SK-N-SH treated with all-trans-retinoic acid at 6 μM for 48 hours (cell line): ENCODE measurements around the gene PSMA6.
"Not testable (repeated sequence)": the region's sequence is repeated elsewhere in the genome, so short reads cannot be mapped to it uniquely, and the experiment has no call there.

ENCODE experiments used
- ATAC-seq: fragments of 200-7000 bp; cut with Tn5 transposase; 3 replicates; pipeline ENCODE4 v1.9.1; 2020; ENCODE audit warnings: mild to moderate bottlenecking, moderate library complexity
- ARNTL ChIP-seq: fragments of 450-650 bp; formaldehyde crosslinking; IDR thresholded peaks from 2 replicates; pipeline ENCODE4 v1.5.0; 2020; ENCODE audit warnings: low read depth, mild to moderate bottlenecking, moderate library complexity, borderline replicate concordance
- BACH2 ChIP-seq: fragments of 250-450 bp; sonication (Bioruptor Pico); IDR thresholded peaks from 2 replicates; pipeline ENCODE4 v1.9.0; 2021; ENCODE audit warnings: mild to moderate bottlenecking, borderline replicate concordance
- CSDC2 ChIP-seq: fragments of 250-450 bp; sonication (Bioruptor Pico); IDR thresholded peaks from 2 replicates; pipeline ENCODE4 v1.5.0; 2020; ENCODE audit warnings: mild to moderate bottlenecking, moderate library complexity
- ESRRG ChIP-seq: fragments of 250-450 bp; sonication (Bioruptor Pico); IDR thresholded peaks from 2 replicates; pipeline ENCODE4 v1.6.1; 2021; ENCODE audit warnings: mild to moderate bottlenecking
- GLIS3 ChIP-seq: fragments of 250-450 bp; sonication (Bioruptor Pico); IDR thresholded peaks from 2 replicates; pipeline ENCODE4 v1.5.0; 2020; ENCODE audit warnings: mild to moderate bottlenecking, moderate library complexity
- PPARA ChIP-seq: fragments of 250-450 bp; sonication (Bioruptor Pico); IDR thresholded peaks from 2 replicates; pipeline ENCODE4 v1.5.0; 2020; ENCODE audit warnings: mild to moderate bottlenecking, borderline replicate concordance
- SNAI2 ChIP-seq: fragments of 250-450 bp; sonication (Bioruptor Pico); IDR thresholded peaks from 2 replicates; pipeline ENCODE4 v1.5.0; 2020; ENCODE audit warnings: mild to moderate bottlenecking, moderate library complexity
- TOX ChIP-seq: fragments of 250-450 bp; sonication (Bioruptor Pico); IDR thresholded peaks from 2 replicates; pipeline ENCODE4 v1.8.0; 2021; ENCODE audit warnings: mild to moderate bottlenecking, moderate library complexity, borderline replicate concordance
- ZC3H10 ChIP-seq: fragments of 250-450 bp; sonication (Bioruptor Pico); IDR thresholded peaks from 2 replicates; pipeline ENCODE4 v1.5.1; 2021; ENCODE audit warnings: mild to moderate bottlenecking, moderate library complexity
- ZFP3 ChIP-seq: fragments of 250-450 bp; sonication (Bioruptor Pico); IDR thresholded peaks from 2 replicates; pipeline ENCODE4 v1.5.0; 2020; ENCODE audit warnings: mild to moderate bottlenecking, moderate library complexity
- ZFP30 ChIP-seq: fragments of 450-650 bp; formaldehyde crosslinking; IDR thresholded peaks from 2 replicates; pipeline ENCODE4 v1.5.0; 2022; ENCODE audit warnings: mild to moderate bottlenecking, moderate library complexity
- ZNF565 ChIP-seq: fragments of 450-650 bp; formaldehyde crosslinking; conservative IDR thresholded peaks from 2 replicates; pipeline ENCODE4 v1.5.0; 2020; ENCODE audit warnings: low read depth, mild to moderate bottlenecking, moderate library complexity
- ZNF70 ChIP-seq: fragments of 450-650 bp; formaldehyde crosslinking; IDR thresholded peaks from 2 replicates; pipeline ENCODE4 v1.5.0; 2020; ENCODE audit warnings: mild to moderate bottlenecking, moderate library complexity
- ZNF8 ChIP-seq: fragments of 450-650 bp; formaldehyde crosslinking; IDR thresholded peaks from 2 replicates; pipeline ENCODE4 v1.5.0; 2020; ENCODE audit warnings: mild to moderate bottlenecking, moderate library complexity
- TF ChIP-seq, protein P1 (sequence below): fragments of 250-450 bp; sonication (Bioruptor Pico); IDR thresholded peaks from 2 replicates; pipeline ENCODE4 v1.5.0; 2020; ENCODE audit warnings: mild to moderate bottlenecking, moderate library complexity
- TF ChIP-seq, protein P2 (sequence below): fragments of 250-450 bp; sonication (Bioruptor Pico); IDR thresholded peaks from 2 replicates; pipeline ENCODE4 v1.5.1; 2020; ENCODE audit warnings: low read depth, mild to moderate bottlenecking, moderate library complexity
- TF ChIP-seq, protein P3 (sequence below): fragments of 250-450 bp; sonication (Bioruptor Pico); IDR thresholded peaks from 2 replicates; pipeline ENCODE4 v1.8.0; 2021; ENCODE audit warnings: low read depth, mild to moderate bottlenecking, moderate library complexity, borderline replicate concordance
- TF ChIP-seq, protein P4 (sequence below): fragments of 250-450 bp; sonication (Bioruptor Pico); IDR thresholded peaks from 2 replicates; pipeline ENCODE4 v1.5.1; 2021; ENCODE audit warnings: mild to moderate bottlenecking, moderate library complexity

Gene PSMA6

DNA sequence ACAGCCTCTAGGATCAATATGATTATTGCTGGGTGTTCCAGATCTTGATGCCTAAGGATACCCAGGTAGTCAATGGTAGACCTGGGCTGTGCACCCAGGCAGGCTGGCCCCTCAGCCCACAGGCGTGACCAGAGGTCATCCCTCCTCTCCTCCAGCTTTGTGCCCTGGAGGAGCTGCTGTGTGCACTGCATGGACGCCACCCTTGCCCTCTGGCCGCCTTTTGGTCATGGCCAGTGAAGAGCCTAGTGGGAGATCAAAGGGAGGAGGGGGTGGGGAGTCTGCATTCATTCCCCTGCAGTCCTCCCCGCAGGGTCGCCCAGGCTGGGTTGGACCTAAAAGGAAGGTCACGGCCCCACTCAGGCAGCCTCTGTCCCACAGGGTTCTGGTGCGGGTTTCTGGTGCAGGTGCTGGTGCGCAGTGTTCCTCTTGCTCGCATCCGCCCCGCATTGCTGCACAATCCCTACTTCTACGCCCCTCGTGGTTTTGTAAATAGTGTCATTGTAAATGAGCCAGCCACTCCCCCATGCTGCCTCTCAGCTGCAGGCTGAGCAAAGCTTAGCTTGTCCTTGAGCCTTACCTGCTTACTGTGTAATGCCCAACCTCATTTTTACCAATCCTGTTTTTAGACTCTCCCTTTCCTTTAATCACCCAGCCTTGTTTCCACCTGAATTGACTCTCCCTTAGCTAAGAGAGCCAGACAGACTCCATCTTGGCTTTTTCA, 55.3 kb downstream of the PSMA6 start (continued):
- TF ChIP-seq, protein P1, sequence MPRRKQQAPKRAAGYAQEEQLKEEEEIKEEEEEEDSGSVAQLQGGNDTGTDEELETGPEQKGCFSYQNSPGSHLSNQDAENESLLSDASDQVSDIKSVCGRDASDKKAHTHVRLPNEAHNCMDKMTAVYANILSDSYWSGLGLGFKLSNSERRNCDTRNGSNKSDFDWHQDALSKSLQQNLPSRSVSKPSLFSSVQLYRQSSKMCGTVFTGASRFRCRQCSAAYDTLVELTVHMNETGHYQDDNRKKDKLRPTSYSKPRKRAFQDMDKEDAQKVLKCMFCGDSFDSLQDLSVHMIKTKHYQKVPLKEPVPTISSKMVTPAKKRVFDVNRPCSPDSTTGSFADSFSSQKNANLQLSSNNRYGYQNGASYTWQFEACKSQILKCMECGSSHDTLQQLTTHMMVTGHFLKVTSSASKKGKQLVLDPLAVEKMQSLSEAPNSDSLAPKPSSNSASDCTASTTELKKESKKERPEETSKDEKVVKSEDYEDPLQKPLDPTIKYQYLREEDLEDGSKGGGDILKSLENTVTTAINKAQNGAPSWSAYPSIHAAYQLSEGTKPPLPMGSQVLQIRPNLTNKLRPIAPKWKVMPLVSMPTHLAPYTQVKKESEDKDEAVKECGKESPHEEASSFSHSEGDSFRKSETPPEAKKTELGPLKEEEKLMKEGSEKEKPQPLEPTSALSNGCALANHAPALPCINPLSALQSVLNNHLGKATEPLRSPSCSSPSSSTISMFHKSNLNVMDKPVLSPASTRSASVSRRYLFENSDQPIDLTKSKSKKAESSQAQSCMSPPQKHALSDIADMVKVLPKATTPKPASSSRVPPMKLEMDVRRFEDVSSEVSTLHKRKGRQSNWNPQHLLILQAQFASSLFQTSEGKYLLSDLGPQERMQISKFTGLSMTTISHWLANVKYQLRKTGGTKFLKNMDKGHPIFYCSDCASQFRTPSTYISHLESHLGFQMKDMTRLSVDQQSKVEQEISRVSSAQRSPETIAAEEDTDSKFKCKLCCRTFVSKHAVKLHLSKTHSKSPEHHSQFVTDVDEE = no peak
- no peak for TF ChIP-seq CSDC2 (CRISPR knock-in tag)

DNA sequence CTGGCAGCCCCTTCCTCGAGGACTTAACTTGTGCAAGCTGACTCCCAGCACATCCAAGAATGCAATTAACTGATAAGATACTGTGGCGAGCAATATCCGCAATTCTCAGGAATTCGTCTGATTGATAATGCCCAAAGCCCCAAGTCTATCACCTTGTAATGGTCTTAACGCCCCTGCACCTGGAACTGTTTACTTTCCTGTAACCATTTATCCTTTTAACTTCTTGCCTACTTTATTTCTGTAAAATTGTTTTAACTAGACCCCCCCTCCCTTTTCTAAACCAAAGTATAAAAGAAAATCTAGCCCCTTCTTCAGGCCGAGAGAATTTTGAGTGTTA, 55.8 kb downstream of the PSMA6 start:
- ATAC-seq = not testable (repeated sequence)

DNA sequence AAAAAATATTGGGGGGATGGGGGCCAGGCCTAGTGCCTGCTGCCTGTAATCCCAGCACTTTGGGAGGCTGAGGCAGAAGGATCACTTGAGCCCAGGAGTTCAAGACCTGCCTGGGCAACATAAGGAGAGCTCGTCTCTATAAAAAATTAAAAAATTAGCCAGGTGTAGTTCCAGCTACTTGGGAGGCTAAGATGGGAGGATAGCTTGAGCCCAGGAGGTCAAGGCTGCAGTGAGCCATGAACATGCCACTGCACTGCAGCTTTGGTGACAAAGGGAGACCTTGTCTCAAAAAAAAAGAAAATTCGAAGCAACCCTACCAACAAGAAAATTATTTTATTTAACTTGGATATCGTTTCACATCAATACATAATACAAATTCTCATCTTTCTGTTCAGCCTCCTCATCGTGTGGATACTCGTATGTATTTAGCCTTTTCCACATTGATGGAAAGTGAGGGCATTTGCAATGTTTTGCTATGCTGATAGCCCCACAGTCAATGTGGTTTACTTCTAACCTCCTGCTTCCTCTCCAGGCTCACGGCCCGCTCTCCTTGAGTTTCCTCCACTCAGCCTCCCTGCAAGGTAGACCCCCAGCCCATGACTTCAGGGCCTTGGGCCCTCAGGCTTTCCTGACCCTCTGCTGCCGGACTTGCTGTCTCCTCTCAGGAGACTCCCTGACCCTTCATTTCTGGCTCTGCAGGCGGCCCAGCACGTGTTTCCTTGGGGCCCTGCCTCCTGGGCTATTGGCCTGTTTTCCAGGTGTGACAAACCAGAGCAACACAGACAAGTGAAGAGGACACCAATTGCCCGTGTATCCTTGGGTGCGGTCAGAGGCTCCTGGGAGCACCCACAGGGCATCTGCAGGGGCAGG, 57.5 kb downstream of the PSMA6 start:
- ATAC-seq = no peak
- TF ChIP-seq BACH2 (no peak), ARNTL (no peak), ZNF70 (CRISPR knock-in tag) (no peak), ZNF565 (CRISPR knock-in tag) (no peak), GLIS3 (CRISPR knock-in tag) (no peak), CSDC2 (CRISPR knock-in tag) (no peak), SNAI2 (CRISPR knock-in tag) (no peak), ESRRG (CRISPR knock-in tag) (no peak), ZNF8 (no peak), ZFP30 (CRISPR knock-in tag) (no peak), TOX (CRISPR knock-in tag) (no peak), ZC3H10 (CRISPR knock-in tag) (no peak), PPARA (CRISPR knock-in tag) (no peak), ZFP3 (CRISPR knock-in tag) (no peak)
- TF ChIP-seq, protein P2, sequence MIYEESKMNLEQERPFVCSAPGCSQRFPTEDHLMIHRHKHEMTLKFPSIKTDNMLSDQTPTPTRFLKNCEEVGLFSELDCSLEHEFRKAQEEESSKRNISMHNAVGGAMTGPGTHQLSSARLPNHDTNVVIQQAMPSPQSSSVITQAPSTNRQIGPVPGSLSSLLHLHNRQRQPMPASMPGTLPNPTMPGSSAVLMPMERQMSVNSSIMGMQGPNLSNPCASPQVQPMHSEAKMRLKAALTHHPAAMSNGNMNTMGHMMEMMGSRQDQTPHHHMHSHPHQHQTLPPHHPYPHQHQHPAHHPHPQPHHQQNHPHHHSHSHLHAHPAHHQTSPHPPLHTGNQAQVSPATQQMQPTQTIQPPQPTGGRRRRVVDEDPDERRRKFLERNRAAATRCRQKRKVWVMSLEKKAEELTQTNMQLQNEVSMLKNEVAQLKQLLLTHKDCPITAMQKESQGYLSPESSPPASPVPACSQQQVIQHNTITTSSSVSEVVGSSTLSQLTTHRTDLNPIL = no peak
- TF ChIP-seq, protein P3, sequence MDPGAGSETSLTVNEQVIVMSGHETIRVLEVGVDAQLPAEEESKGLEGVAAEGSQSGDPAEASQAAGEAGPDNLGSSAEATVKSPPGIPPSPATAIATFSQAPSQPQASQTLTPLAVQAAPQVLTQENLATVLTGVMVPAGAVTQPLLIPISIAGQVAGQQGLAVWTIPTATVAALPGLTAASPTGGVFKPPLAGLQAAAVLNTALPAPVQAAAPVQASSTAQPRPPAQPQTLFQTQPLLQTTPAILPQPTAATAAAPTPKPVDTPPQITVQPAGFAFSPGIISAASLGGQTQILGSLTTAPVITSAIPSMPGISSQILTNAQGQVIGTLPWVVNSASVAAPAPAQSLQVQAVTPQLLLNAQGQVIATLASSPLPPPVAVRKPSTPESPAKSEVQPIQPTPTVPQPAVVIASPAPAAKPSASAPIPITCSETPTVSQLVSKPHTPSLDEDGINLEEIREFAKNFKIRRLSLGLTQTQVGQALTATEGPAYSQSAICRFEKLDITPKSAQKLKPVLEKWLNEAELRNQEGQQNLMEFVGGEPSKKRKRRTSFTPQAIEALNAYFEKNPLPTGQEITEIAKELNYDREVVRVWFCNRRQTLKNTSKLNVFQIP (CRISPR knock-in tag) = no peak
- TF ChIP-seq, protein P4, sequence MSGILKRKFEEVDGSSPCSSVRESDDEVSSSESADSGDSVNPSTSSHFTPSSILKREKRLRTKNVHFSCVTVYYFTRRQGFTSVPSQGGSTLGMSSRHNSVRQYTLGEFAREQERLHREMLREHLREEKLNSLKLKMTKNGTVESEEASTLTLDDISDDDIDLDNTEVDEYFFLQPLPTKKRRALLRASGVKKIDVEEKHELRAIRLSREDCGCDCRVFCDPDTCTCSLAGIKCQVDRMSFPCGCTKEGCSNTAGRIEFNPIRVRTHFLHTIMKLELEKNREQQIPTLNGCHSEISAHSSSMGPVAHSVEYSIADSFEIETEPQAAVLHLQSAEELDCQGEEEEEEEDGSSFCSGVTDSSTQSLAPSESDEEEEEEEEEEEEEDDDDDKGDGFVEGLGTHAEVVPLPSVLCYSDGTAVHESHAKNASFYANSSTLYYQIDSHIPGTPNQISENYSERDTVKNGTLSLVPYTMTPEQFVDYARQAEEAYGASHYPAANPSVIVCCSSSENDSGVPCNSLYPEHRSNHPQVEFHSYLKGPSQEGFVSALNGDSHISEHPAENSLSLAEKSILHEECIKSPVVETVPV (CRISPR knock-in tag) = no peak
- TF ChIP-seq, protein P1 = no peak
